Measurements from ENCODE around the gene ULBP3. TPM values are rescaled to one million over a fixed set of nuclear protein-coding genes. Genes with fewer than 3 reads are reported as not detected.

The ULBP3 gene
- total RNA-seq, 1 donor from 2014 or later, result 3.9 TPM

- Histone ChIP-seq H3K36me3 (no peaks in the 10 kb centered on the region), H3K79me2 (ENCODE audit: low read depth) (no peaks in the 10 kb centered on the region), H2AFZ (replicated peaks) (no peak overlapping the region), H4K20me1 (ENCODE audit: low read depth) (no peaks in the 10 kb centered on the region), H3K9ac (no peak overlapping the region), H3K4me1 (no peaks in the 10 kb centered on the region), H3K27me3 (no peaks in the 10 kb centered on the region), H3K4me3 (no peak overlapping the region), H3K4me2 (no peak overlapping the region), H3K27ac (no peak overlapping the region), H3F3A (ENCODE audit: low read depth) (no peaks in the 10 kb centered on the region), H3K9me3 (ENCODE audit: low read depth) (no peaks in the 10 kb centered on the region)
- Mint-ChIP-seq H3K4me1 (peaks cover 25% of the 10 kb centered on the region), H3K27ac (peak overlapping the region; percentile 22), H3K36me3 (no peaks in the 10 kb centered on the region), H3K27me3 (ENCODE audit: insufficient read depth, low read depth) (peaks cover 12% of the 10 kb centered on the region), H3K4me3 (no peak overlapping the region), H3K9me3 (no peaks in the 10 kb centered on the region)
- TF ChIP-seq EZH2 (IDR thresholded peaks at IDR 0.05), result no peak
- no peak for TF ChIP-seq CTCF (IDR thresholded peaks at IDR 0.05)
- TF ChIP-seq EZH2phosphoT487 (IDR thresholded peaks at IDR 0.05), result no peak
- no peak for DNase-seq (ENCODE audit: low spot score)
These were observed 19.7 kb upstream of the ULBP3 start for GRCh38 chr6:150088481-150089154.

DNA sequence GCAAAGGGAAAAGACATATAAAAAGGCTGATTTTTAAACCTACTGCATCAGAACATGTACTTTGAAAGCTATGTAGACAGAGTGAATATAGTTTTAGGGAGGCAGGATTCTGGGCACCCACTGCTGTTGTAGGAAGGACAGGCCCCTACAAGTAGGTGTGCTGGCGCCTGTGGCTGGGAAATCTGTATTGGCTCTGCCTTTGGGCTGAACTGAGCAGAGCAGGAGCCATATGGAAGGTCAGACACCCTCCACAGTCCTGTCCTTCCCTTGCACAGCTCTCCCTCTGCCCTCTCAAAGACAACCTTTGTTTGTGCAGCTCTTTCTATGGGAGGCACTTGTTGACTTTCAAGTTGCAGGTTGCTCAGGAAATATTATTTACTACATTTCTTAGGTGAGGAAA is 18.4 kb upstream of the ULBP3 start:
- H3K4me3 Mint-ChIP-seq, result no peak overlapping the region
- Histone ChIP-seq H3K9ac (no peak overlapping the region), H2AFZ (replicated peaks) (no peak overlapping the region), H3K27me3 (no peaks in the 10 kb centered on the region), H3K4me2 (no peak overlapping the region), H3K4me3 (no peak overlapping the region), H3K27ac (no peak overlapping the region), H3K9me3 (ENCODE audit: low read depth) (no peaks in the 10 kb centered on the region), H3F3A (ENCODE audit: low read depth) (no peaks in the 10 kb centered on the region), H4K20me1 (ENCODE audit: low read depth) (no peaks in the 10 kb centered on the region), H3K36me3 (no peaks in the 10 kb centered on the region), H3K79me2 (ENCODE audit: low read depth) (no peaks in the 10 kb centered on the region), H3K4me1 (no peaks in the 10 kb centered on the region)
- no peaks in the 10 kb centered on the region for H3K36me3 Mint-ChIP-seq
- H3K27me3 Mint-ChIP-seq (ENCODE audit: insufficient read depth, low read depth), result peaks cover 14% of the 10 kb centered on the region
- no peak overlapping the region for H3K27ac Mint-ChIP-seq
- DNase-seq (ENCODE audit: low spot score), result no peak
- H3K9me3 Mint-ChIP-seq, result no peaks in the 10 kb centered on the region
- H3K4me1 Mint-ChIP-seq, result peaks cover 14% of the 10 kb centered on the region
- TF ChIP-seq EZH2phosphoT487 (IDR thresholded peaks at IDR 0.05), result no peak

DNA sequence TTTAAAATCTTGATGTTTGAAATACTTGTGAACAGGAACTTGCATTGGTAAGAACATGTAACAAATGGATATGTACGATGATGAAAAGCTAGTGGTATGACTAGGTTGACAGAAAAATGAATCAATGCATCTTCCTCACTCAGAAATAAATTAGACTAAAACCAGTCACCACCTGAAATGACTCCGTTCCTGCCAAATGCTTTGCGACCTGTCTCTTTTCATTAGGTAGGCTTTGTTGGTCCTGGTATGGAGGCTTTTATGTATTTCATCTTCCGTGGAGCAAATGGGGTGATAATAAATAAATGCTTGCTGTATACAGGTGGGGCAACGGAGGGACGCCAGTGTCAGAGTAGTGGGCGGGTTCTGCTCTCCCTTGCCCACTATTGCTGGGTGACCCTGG is 17.1 kb upstream of the ULBP3 start:
- Mint-ChIP-seq H3K36me3 (no peaks in the 10 kb centered on the region), H3K27ac (no peak overlapping the region), H3K9me3 (no peaks in the 10 kb centered on the region), H3K4me3 (no peak overlapping the region), H3K4me1 (peaks cover 9% of the 10 kb centered on the region), H3K27me3 (ENCODE audit: insufficient read depth, low read depth) (peaks cover 11% of the 10 kb centered on the region)
- TF ChIP-seq EZH2 (IDR thresholded peaks at IDR 0.05) (no peak), CTCF (IDR thresholded peaks at IDR 0.05) (no peak), EZH2phosphoT487 (IDR thresholded peaks at IDR 0.05) (no peak)
- no peaks in the 10 kb centered on the region for H3K36me3 ChIP-seq
- no peaks in the 10 kb centered on the region for H3K4me1 ChIP-seq
- H4K20me1 ChIP-seq (ENCODE audit: low read depth), result no peaks in the 10 kb centered on the region
- H3K27me3 ChIP-seq, result no peaks in the 10 kb centered on the region
- no peak overlapping the region for H3K27ac ChIP-seq
- no peak overlapping the region for H3K4me3 ChIP-seq
- no peaks in the 10 kb centered on the region for H3F3A ChIP-seq (ENCODE audit: low read depth)
- H3K9ac ChIP-seq, result no peak overlapping the region
- H3K9me3 ChIP-seq (ENCODE audit: low read depth), result no peaks in the 10 kb centered on the region
- H3K4me2 ChIP-seq, result no peak overlapping the region
- no peak overlapping the region for H2AFZ ChIP-seq (replicated peaks)
- no peak for DNase-seq (ENCODE audit: low spot score)
- H3K79me2 ChIP-seq (ENCODE audit: low read depth), result no peaks in the 10 kb centered on the region

DNA sequence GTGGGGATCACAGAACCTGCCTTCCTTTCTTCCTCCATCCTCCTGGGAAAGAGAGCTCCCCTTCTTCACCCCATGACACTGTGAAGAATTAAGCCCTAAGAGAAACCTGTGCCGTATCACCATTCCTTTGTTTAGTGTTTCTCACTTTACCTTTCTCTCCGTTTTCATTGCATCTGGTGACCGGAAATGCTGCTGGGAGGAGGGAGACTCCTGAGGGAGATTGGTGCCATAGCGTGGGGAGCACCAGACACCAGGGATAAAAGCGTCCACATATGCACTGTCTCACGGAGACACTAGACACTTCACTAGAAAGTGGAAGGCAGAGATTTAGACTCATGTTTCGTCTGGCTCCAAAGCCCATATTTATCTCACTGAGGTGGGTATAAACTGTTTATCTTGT is 15.5 kb upstream of the ULBP3 start:
- Histone ChIP-seq H4K20me1 (ENCODE audit: low read depth) (no peaks in the 10 kb centered on the region), H2AFZ (replicated peaks) (no peak overlapping the region), H3K27ac (no peak overlapping the region), H3K36me3 (no peaks in the 10 kb centered on the region), H3K9ac (no peak overlapping the region), H3K79me2 (ENCODE audit: low read depth) (no peaks in the 10 kb centered on the region), H3K4me1 (no peaks in the 10 kb centered on the region), H3K4me3 (no peak overlapping the region), H3F3A (ENCODE audit: low read depth) (no peaks in the 10 kb centered on the region), H3K4me2 (no peak overlapping the region), H3K9me3 (ENCODE audit: low read depth) (no peaks in the 10 kb centered on the region), H3K27me3 (no peaks in the 10 kb centered on the region)
- Mint-ChIP-seq H3K9me3 (peaks cover 4% of the 10 kb centered on the region), H3K36me3 (no peaks in the 10 kb centered on the region), H3K27me3 (ENCODE audit: insufficient read depth, low read depth) (peaks cover 15% of the 10 kb centered on the region), H3K27ac (no peak overlapping the region), H3K4me3 (no peak overlapping the region), H3K4me1 (peaks cover 13% of the 10 kb centered on the region)
- no peak for DNase-seq (ENCODE audit: low spot score)
- TF ChIP-seq CTCF (IDR thresholded peaks at IDR 0.05), result no peak
